Measurements from ENCODE around the gene PKIB. TPM values are rescaled to one million over a fixed set of nuclear protein-coding genes. Genes with fewer than 3 reads are reported as not detected.

The PKIB gene
- total RNA-seq, 4 donors from 2014 or later, result 1.2 to 2.2 TPM; not detected in 2

DNA sequence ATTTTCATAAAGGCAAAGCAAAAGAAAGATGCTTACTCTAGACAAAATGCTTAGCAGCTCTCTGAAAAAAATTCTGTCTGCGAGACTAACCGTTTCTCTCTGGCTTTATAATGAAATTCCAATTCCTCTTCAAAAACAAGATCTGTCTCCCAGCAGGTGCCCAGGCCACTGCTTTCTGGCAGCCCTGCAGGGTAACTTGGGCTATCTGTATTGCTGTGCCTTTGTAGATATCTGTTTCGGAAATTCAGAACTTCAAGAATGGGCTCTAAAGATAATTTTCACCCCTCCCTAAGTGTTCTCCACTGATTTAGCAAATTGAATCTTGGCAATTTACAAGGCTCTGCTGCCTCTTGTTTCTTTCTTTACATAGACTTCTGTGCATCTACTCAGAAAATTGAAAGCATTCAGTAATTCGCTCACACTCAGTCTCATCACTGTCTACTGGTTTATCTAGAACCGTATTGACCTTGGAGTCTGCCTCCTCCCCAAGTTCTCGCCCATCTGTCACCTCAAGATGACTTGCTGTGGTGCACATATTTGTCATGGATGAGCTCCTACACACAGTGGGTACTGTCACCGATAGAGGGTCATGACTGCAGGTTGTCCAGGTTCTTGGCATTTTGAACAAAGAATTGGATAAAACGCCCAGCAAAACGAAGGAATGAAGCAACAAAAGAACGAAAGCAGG lies 142.9 kb downstream of the PKIB start:
- intact Hi-C loops (cut with DNase I), result no loop called here
- Histone ChIP-seq H3K36me3 (no peaks in the 10 kb centered on the region), H3K27ac (replicated peaks in 1 of 4) (no peak overlapping the region), H3K9me3 (no peaks in the 10 kb centered on the region), H3K4me1 (no peaks in the 10 kb centered on the region), H3K4me3 (peak overlapping the region in 1 of 4 donors; percentile 17), H3K27me3 (no peaks in the 10 kb centered on the region)
- WGBS, result 86% methylated on average over 10 of the region's 10 CpGs
- TF ChIP-seq POLR2AphosphoS5 (IDR thresholded peaks at IDR 0.05), result no peak
- TF ChIP-seq, protein P1, sequence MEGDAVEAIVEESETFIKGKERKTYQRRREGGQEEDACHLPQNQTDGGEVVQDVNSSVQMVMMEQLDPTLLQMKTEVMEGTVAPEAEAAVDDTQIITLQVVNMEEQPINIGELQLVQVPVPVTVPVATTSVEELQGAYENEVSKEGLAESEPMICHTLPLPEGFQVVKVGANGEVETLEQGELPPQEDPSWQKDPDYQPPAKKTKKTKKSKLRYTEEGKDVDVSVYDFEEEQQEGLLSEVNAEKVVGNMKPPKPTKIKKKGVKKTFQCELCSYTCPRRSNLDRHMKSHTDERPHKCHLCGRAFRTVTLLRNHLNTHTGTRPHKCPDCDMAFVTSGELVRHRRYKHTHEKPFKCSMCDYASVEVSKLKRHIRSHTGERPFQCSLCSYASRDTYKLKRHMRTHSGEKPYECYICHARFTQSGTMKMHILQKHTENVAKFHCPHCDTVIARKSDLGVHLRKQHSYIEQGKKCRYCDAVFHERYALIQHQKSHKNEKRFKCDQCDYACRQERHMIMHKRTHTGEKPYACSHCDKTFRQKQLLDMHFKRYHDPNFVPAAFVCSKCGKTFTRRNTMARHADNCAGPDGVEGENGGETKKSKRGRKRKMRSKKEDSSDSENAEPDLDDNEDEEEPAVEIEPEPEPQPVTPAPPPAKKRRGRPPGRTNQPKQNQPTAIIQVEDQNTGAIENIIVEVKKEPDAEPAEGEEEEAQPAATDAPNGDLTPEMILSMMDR (IDR thresholded peaks at IDR 0.05), result no peak
- TF ChIP-seq POLR2A (IDR thresholded peaks at IDR 0.05; ENCODE audit: low read depth), result no peak
- no peak for TF ChIP-seq EP300 (IDR thresholded peaks at IDR 0.05)
- DNase-seq (ENCODE audit: extremely low spot score), result no peak

DNA sequence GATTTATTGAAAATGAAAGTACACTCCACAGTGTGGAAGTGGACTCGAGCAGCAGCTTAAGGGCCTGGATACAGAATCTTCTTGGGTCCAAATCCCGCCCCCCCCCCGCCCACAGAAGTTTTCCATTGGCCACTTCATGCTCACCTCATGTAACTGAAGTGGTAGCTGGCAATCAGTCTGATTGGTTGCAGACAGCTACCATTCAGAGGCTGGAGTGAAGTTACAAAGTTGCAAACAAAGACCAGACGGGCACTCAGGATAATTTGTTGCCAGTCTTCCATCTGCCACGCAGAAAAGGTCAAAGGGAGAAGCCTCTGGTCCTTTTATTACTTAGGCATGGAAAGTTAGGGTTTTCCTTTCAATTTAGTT lies 143.5 kb downstream of the PKIB start:
- intact Hi-C loops (cut with DNase I), result no loop called here
- Histone ChIP-seq H3K4me3 (peak overlapping the region in 1 of 4 donors; percentile 17), H3K27ac (replicated peaks in 1 of 4) (no peak overlapping the region), H3K4me1 (no peaks in the 10 kb centered on the region), H3K27me3 (no peaks in the 10 kb centered on the region), H3K36me3 (no peaks in the 10 kb centered on the region), H3K9me3 (no peaks in the 10 kb centered on the region)
- WGBS, result 60% methylated on average over 5 of the region's 5 CpGs
- no peak for DNase-seq (ENCODE audit: extremely low spot score)
- TF ChIP-seq EP300 (IDR thresholded peaks at IDR 0.05) (no peak), POLR2AphosphoS5 (IDR thresholded peaks at IDR 0.05) (no peak), POLR2A (IDR thresholded peaks at IDR 0.05; ENCODE audit: low read depth) (no peak)

DNA sequence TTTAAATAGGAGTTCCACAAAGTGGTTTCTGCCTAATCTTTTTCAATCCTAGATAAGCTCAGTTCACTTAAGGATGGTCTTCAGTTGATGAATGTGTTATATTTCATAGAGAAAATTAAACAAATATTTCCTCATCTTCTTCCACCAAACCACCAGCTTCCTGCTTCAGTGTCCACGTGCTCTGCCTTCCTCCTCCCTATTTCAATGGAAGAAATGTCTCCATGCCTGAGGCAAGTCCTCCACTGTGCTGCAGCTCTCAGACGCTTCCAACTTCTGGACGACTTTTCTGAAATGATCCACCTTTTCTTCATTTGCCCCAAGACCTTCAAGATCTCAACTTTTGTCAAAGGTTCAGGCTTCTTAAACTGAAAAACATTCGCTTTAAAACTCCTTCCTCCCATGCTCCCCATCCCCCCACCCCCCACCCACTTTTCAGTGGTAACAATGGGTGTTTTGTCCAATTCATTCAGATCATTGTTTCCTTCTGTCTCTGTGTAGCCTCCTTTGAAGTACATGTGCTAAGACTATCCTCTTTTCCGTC lies 144.1 kb downstream of the PKIB start:
- H3K27ac ChIP-seq (replicated peaks in 1 of 4), result no peak overlapping the region
- TF ChIP-seq EP300 (IDR thresholded peaks at IDR 0.05), result no peak
- TF ChIP-seq POLR2AphosphoS5 (IDR thresholded peaks at IDR 0.05), result no peak
- TF ChIP-seq, protein P1 (IDR thresholded peaks at IDR 0.05), result no peak
- H3K36me3 ChIP-seq, result no peaks in the 10 kb centered on the region
- H3K27me3 ChIP-seq, result no peaks in the 10 kb centered on the region
- H3K4me1 ChIP-seq, result no peaks in the 10 kb centered on the region
- H3K9me3 ChIP-seq, result no peaks in the 10 kb centered on the region
- 69% methylated on average over 5 of the region's 5 CpGs for WGBS
- DNase-seq (ENCODE audit: extremely low spot score), result no peak
- H3K4me3 ChIP-seq, result no peak overlapping the region
- intact Hi-C loops (cut with DNase I), result no loop called here

DNA sequence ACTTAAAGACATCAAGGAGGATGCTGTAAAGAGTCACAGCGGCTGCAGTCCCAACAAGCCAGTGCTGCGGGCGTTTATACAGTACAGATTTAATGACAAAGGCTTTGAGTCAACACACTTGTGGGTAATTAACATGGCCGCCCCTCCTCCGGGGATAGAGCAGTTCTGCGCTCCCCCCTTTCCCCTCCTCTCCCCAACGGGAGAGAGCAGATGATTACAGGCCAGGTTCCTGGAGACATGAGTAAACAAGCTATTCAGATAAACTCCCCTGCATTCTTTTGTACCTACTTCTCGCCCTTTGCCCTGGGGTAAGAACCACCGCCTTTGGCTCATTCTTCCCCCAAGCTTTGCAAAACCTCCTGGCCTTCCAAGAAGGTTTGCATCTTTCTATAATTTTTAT lies 145.7 kb downstream of the PKIB start:
- Histone ChIP-seq H3K27ac (replicated peaks in 1 of 4) (no peak overlapping the region), H3K4me3 (no peak overlapping the region), H3K9me3 (no peaks in the 10 kb centered on the region), H3K27me3 (no peaks in the 10 kb centered on the region), H3K4me1 (no peaks in the 10 kb centered on the region), H3K36me3 (no peaks in the 10 kb centered on the region)
- TF ChIP-seq POLR2A (IDR thresholded peaks at IDR 0.05; ENCODE audit: low read depth) (no peak), POLR2AphosphoS5 (IDR thresholded peaks at IDR 0.05) (no peak)
- intact Hi-C loops (cut with DNase I), result no loop called here
- DNase-seq (ENCODE audit: extremely low spot score), result no peak
- 74% methylated on average over 9 of the region's 9 CpGs for WGBS

DNA sequence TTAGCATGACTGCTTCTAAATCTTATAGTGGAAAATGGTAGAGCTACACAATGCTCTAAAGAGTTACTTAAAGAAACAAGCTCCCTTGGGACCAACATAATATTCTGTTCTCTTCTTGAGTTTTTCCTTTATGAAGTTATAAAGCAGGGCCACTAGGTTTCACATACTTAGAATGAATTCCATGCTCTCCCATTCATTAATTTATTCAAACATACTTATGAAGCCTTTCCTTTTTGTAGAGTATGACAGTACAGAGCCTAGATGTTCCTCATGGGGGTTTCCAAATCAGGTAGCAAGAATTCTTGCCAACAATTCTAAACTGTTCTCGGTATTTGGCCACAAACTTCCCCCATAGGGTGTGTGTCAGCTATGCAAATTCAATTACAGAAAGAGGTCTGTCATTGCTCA lies 148.7 kb downstream of the PKIB start:
- Histone ChIP-seq H3K9me3 (no peaks in the 10 kb centered on the region), H3K4me3 (no peak overlapping the region), H3K27ac (replicated peaks in 1 of 4) (no peak overlapping the region), H3K27me3 (no peaks in the 10 kb centered on the region), H3K4me1 (no peaks in the 10 kb centered on the region), H3K36me3 (no peaks in the 10 kb centered on the region)
- intact Hi-C loops (cut with DNase I), result no loop called here
- no peak for DNase-seq (ENCODE audit: extremely low spot score)
- WGBS, result 25% methylated on average over 1 of the region's 1 CpG
- TF ChIP-seq EP300 (IDR thresholded peaks at IDR 0.05) (no peak), POLR2AphosphoS5 (IDR thresholded peaks at IDR 0.05) (no peak), POLR2A (IDR thresholded peaks at IDR 0.05; ENCODE audit: low read depth) (no peak)
- TF ChIP-seq, protein P1 (IDR thresholded peaks at IDR 0.05), result no peak

All from esophagus muscularis mucosa (tissue), 4 donors.